GM18511 (cell line): ENCODE results near the gene RFC5.
"Not testable (repeated sequence)": the region's sequence is repeated elsewhere in the genome, so short reads cannot be mapped to it uniquely, and the experiment has no call there.

Experiments used
- ATAC-seq: cut with Tn5 transposase; IDR thresholded peaks from one replicate; pipeline ENCODE4 v1.9.1; 2021; ENCODE audit warnings: mild to moderate bottlenecking, moderate library complexity; ENCODE audit not compliant: unreplicated experiment

The RFC5 gene

GRCh38 chr12:118013283-118013682 lies 3.2 kb upstream of the RFC5 start:
- no peak for ATAC-seq

DNA sequence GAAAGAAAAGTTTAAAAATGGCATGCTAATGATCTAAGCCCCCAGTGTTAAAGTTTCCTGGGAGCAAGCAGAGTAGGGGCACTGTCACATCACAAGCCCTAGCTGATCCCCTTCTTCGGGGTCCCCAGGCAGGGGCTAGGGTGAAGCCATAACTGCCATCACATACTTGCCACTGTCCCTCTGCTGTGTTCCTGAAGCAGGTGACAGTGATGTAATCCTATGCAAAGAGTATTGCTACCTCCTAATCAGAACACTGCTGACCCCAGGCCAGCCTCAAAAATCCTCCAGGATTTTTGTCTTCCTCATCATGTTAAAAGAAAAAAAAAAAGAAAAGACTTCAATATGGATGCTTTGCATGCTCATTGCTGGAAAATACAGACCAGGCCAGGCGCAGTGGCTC lies 1.2 kb upstream of the RFC5 start:
- ATAC-seq = no peak

- ATAC-seq = no peak
Measured at GRCh38 chr12:118015944-118016343, 559 bp upstream of the RFC5 start.

- no peak for ATAC-seq
Measured at GRCh38 chr12:118017926-118018325, 1.4 kb downstream of the RFC5 start.

- ATAC-seq = no peak
Measured at GRCh38 chr12:118020036-118020435, 3.5 kb downstream of the RFC5 start.

GRCh38 chr12:118022097-118022727 lies 5.7 kb downstream of the RFC5 start:
- ATAC-seq = not testable (repeated sequence)

- no peak for ATAC-seq
Measured at GRCh38 chr12:118022728-118023109, 6.2 kb downstream of the RFC5 start.

DNA sequence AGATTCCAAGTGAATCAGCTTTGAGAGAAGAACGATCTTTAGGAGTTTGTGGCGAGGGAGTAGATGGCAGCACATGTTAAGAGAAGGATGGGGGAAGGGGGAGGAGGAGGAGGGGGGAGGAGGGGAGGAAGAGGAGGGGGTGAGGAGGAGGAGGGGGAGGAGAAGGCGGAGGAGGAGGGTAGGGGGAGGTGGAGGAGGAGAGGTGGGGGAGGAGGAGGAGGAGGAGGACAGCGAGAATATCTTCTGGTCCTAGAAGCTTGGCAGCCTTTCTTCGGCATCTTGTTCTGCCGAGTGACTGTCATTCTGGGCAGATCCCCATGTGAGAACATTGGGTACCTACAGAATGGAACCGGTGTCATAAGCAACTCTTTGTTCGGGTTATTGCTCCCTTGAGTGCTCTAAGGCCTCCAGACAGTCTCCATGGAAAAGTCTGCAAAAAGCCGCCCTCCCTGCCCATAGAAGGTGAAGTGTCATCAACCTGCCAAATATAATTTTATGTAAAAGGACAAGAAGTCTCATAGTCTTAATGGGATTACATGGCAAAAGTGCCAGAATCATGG lies 6.9 kb downstream of the RFC5 start:
- no peak for ATAC-seq

- no peak for ATAC-seq
Measured at GRCh38 chr12:118025168-118025567, 8.7 kb downstream of the RFC5 start.

DNA sequence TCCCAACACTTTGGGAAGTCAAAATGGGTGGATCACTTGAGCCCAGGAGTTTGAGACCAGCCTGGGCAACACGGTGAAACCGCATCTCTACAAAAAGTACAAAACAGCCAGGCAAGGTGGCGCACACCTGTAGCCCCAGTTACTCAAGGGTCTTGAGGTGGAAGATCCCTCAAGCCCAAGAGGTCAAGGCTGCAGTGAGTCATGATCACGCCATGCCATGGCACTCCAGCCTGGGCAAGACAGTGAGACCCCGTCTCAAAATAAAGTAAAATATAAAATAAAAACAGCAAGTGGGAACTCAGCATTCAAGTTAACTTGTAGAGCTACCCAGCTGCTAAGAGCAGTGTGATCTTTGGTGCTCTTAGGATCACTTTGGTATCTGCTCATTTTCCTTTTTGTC lies 12.7 kb downstream of the RFC5 start:
- ATAC-seq = no peak

DNA sequence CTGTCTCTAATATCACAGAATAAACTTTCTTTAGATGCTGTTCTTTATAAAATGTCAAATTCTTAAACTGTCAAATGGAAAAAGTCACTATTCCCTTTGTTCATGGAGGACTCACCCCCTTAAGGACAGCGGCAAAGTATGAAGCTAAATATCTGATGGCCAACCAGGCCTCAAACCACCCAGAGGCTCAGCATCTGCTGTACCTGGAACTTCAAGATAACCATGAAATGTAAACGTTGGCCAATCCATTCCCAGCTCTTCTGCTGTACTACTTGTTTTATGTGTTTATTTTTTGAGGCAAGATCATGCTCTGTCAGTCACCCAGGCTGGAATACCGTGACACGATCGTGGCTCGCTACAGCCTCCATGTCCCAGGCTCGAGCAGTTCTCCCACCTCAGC lies 15.7 kb downstream of the RFC5 start:
- no peak for ATAC-seq

DNA sequence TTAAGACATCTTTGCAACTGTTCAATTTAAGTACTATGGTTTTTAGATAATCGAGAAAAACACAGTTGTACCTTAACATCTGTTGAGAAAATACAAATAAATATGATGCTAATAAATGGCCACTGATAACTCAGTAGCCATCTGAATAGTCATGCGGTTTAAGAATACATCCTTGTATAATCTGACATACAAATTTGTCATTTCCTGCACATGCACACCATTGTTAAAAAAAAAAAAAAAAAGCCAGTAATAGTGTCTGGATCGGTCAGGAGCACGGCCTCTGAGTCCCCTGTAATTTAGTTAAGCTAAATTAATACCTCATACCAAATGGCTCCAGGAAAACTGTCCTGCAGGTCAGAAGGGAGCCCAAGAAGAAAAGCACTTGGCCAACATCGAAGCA lies 16.8 kb downstream of the RFC5 start:
- no peak for ATAC-seq

- ATAC-seq = no peak
Measured at GRCh38 chr12:118033902-118034301, 17.4 kb downstream of the RFC5 start.

GRCh38 chr12:118034429-118035189 lies 18.1 kb downstream of the RFC5 start:
- no peak for ATAC-seq

DNA sequence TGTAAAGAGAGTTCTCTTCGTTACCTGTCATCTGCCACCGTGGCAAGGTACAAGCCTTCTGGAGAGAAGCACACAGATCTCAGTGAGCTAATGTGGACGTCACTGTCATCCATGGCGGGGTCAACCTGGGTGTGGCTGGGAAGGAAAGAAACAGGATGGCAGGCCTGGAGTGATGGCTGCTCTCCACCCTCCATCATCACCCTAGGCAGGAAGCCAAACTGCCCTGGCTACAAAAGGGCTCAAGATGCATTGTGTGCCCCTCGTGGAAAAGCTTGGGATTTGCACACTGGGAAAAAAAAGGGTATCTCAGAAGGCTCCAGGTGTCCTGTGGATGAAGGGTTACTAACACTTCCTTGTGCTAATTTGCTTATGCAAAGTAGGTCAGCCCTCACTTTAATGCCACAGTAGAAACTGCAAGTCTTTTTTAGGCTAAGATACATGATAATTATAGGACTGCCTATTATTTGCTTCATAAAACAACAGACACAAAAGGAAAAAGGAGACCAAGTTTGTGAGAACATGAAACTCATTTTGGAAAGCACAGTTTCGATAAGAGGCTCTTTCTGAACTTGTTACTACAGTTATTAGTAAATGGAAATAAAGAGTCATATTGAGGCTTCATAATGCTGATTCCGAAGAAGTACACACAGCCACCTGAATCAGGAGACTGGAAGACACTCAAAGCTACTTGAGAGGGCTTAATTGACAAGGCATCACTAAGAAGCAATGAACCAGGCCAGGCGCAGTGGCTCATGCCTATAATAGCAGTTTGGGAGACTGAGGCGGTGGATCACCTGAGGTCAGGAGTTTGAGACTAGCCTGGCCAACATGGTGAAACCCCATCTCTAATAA lies 18.9 kb downstream of the RFC5 start:
- ATAC-seq = peak; percentile 91

DNA sequence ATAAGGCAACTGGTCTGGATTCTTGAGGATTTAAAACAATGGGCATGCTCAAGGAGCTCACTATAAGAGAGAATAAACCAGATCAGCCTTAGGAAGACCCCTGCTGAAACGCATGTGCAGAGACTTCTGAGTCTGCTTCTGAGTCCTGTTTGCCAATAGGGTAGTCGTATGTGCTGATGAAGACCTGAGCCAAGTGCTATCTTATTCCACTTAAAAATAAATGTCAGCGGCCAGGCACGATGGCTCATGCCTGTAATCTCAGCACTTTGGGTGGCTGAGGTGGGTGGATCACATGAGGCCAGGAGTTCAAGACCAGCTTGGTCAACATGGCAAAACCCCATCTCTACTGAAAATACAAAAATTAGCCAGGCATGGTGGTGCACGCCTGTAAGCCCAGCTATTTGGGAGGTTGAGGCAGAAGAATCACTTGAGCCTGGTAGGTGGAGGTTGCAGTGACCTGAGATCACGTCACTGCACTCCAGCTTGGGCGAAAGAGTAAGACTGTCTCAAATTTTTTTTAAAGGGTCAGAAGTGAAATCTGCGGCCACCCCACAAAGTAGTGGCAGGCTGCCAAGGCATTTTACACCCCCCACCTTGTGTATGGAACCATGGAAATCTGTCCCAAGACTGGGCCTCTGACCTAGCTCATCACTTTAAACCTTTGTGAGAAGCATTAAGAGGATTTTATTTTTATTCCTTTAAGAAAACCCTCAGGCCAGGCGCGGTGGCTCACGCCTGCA lies 20.3 kb downstream of the RFC5 start:
- no peak for ATAC-seq

DNA sequence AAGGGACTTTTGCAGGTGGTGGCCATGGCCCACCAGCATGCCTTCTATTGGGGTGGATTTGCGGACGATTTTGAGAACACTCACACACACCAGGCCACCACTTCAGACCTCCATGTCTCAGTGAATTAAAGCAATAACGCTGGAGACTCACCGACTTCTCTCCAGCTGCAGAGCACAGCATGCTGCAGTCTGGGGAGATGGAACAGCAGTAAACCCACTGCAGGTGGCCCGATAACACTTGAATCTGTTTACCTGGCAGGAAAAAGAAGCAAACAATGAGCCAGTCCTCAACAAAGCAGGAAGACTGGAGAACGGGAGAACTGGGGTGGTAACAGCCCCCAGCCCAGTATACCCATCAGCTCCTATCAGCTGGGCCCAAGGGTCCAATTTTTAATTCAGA lies 21.6 kb downstream of the RFC5 start:
- no peak for ATAC-seq

DNA sequence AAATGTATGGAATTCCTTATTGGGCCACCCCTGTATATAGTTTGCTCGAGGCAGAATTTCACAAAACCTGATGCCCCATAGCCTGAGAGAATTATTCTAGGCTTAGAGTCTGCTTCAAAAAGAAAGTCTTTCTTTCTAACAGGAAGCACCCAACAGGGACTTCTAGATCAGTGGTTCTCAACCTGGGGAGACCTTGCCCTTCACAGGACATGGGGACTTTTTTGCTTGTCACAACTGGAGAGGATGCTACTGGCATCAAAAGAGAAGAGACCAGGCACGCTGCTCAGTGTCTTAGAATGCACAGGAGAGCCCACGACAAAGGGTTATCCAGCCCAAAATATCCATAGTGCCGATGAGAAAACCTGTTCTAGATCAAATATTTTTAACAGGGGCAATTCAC lies 25.6 kb downstream of the RFC5 start:
- no peak for ATAC-seq

DNA sequence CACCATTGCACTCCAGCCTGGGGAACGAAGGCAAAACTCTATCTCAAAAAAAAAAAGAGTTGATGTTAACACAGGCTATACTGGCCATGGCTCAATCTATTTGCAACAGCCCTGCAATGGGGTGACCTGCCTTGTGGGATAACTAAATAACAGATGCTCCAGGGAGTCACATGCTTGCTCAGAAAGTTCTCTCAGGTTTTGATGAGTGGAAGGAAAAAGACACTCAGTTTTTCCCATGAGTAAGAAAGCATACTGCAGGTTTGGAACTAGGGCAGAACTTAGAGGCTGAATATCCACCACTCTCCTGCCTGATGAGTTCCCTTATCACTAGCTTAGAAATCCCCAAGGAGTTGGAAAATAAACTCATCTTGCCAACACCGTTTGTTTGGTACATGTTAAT lies 27.6 kb downstream of the RFC5 start:
- no peak for ATAC-seq

DNA sequence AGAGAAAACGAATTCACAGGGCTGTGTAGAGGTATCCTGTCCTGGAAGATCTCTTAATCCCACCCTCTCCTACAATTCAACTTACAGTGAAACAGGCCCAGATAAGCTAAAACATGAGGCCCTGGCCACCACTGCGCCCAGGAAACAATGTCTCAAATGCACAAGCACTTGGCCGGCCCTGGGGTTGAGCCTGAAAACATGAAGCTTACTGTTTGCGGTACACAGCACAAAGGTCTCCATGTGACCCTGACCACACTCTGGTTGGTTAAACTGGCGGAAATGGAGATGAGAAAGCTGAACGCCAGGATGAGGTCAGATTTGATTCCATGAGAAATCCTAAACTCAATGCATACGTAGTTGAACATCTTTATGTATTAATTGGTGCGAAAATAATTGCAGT lies 28.1 kb downstream of the RFC5 start:
- ATAC-seq = no peak

GRCh38 chr12:118046430-118046829 lies 29.9 kb downstream of the RFC5 start:
- no peak for ATAC-seq
